Measurements from ENCODE around the gene RHEBL1.

DNA sequence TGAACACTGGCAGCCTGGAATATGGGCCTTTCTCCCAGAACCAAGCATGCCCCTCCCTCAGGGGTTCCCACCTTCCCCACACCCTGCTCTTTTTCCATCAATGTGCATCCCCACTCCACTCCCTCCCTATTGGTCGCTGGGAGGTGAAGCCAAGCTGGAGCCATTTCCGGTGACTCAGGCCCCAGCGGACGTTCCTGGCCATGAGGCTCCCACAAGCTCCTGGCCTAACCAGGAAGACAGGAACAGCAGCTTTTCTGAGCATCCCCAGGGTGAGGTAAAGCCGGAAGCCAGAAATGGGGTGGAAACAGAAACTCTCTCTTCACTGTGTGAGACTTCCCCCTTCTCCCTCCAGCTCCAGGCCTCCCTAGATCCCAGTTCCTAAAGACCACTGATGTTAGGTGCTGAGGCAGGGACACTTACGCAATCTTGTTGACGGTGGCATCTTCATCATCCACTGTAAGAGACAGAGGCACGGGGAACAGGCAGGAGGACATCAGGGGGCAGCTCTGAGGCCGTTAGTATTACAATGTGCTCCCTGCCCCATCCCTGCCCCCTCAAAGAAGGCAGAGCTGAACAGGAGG lies 35.8 kb upstream of the RHEBL1 start:
- TF ChIP-seq CTCF (IDR thresholded peaks at IDR 0.05; ENCODE audit: low read depth, low read length, missing input control), result no peak
- TF ChIP-seq, protein P1, sequence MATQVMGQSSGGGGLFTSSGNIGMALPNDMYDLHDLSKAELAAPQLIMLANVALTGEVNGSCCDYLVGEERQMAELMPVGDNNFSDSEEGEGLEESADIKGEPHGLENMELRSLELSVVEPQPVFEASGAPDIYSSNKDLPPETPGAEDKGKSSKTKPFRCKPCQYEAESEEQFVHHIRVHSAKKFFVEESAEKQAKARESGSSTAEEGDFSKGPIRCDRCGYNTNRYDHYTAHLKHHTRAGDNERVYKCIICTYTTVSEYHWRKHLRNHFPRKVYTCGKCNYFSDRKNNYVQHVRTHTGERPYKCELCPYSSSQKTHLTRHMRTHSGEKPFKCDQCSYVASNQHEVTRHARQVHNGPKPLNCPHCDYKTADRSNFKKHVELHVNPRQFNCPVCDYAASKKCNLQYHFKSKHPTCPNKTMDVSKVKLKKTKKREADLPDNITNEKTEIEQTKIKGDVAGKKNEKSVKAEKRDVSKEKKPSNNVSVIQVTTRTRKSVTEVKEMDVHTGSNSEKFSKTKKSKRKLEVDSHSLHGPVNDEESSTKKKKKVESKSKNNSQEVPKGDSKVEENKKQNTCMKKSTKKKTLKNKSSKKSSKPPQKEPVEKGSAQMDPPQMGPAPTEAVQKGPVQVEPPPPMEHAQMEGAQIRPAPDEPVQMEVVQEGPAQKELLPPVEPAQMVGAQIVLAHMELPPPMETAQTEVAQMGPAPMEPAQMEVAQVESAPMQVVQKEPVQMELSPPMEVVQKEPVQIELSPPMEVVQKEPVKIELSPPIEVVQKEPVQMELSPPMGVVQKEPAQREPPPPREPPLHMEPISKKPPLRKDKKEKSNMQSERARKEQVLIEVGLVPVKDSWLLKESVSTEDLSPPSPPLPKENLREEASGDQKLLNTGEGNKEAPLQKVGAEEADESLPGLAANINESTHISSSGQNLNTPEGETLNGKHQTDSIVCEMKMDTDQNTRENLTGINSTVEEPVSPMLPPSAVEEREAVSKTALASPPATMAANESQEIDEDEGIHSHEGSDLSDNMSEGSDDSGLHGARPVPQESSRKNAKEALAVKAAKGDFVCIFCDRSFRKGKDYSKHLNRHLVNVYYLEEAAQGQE (IDR thresholded peaks at IDR 0.05), result no peak
